ENCODE measurements around the gene FOXP1. TPM values are rescaled to one million over a fixed set of nuclear protein-coding genes. Genes with fewer than 3 reads are reported as not detected.

Gene FOXP1
- total RNA-seq, 1 experiment from 2014 or later: 58.4 TPM

- no peak overlapping the region for H3K4me3 ChIP-seq (ENCODE audit: low read depth, low read length, poor library complexity, severe bottlenecking)
- POLR2A ChIA-PET (ENCODE audit: low non-redundant PET): no interaction called here
- CTCF ChIA-PET: no interaction called here
- DNase-seq (ENCODE audit: low spot score): no peak
- H3K9me3 ChIP-seq (ENCODE audit: low read depth, low read length, poor library complexity, severe bottlenecking): no peaks in the 10 kb centered on the region
- no TSS peak for BruUV-seq (replicated peaks)
- H3K36me3 ChIP-seq (ENCODE audit: insufficient read depth, low read length, poor library complexity, severe bottlenecking): no peaks in the 10 kb centered on the region
- TF ChIP-seq EZH2 (IDR thresholded peaks at IDR 0.05; ENCODE audit: borderline replicate concordance, low read depth, low read length, poor library complexity, severe bottlenecking) (no peak), CTCF (conservative IDR thresholded peaks at IDR 0.05; ENCODE audit: low read depth, low read length) (no peak)
- no peaks in the 10 kb centered on the region for H3K27me3 ChIP-seq (replicated peaks; ENCODE audit: insufficient read depth, low read depth, low read length, poor library complexity)
- H3K4me1 ChIP-seq (ENCODE audit: insufficient read depth, low read length, poor library complexity, severe bottlenecking): peaks cover 7% of the 10 kb centered on the region
- no peak overlapping the region for H3K27ac ChIP-seq (ENCODE audit: low read depth, low read length, poor library complexity, severe bottlenecking)
- intact Hi-C loops (cut with micrococcal nuclease; ENCODE audit: unreplicated experiment): no loop called here
Measured at GRCh38 chr3:71511446-71511845, 72.1 kb downstream of the FOXP1 start.

GRCh38 chr3:71511037-71511436 lies 72.5 kb downstream of the FOXP1 start:
- H3K27ac ChIP-seq (ENCODE audit: low read depth, low read length, poor library complexity, severe bottlenecking): peak overlapping the region; percentile 30
- peaks cover 7% of the 10 kb centered on the region for H3K4me1 ChIP-seq (ENCODE audit: insufficient read depth, low read length, poor library complexity, severe bottlenecking)
- intact Hi-C loops (cut with micrococcal nuclease; ENCODE audit: unreplicated experiment): no loop called here
- ChIA-PET POLR2A (ENCODE audit: low non-redundant PET) (no interaction called here), CTCF (no interaction called here)
- no peak for DNase-seq (ENCODE audit: low spot score)
- no peaks in the 10 kb centered on the region for H3K36me3 ChIP-seq (ENCODE audit: insufficient read depth, low read length, poor library complexity, severe bottlenecking)
- H3K9me3 ChIP-seq (ENCODE audit: low read depth, low read length, poor library complexity, severe bottlenecking): no peaks in the 10 kb centered on the region
- no peaks in the 10 kb centered on the region for H3K27me3 ChIP-seq (replicated peaks; ENCODE audit: insufficient read depth, low read depth, low read length, poor library complexity)
- no peak for TF ChIP-seq EZH2 (IDR thresholded peaks at IDR 0.05; ENCODE audit: borderline replicate concordance, low read depth, low read length, poor library complexity, severe bottlenecking)
- TF ChIP-seq CTCF (conservative IDR thresholded peaks at IDR 0.05; ENCODE audit: low read depth, low read length): no peak
- no TSS peak for BruUV-seq (replicated peaks)
- no peak overlapping the region for H3K4me3 ChIP-seq (ENCODE audit: low read depth, low read length, poor library complexity, severe bottlenecking)

- intact Hi-C loops (cut with micrococcal nuclease; ENCODE audit: unreplicated experiment): no loop called here
- BruUV-seq (replicated peaks): no TSS peak
- no peak for TF ChIP-seq EZH2 (IDR thresholded peaks at IDR 0.05; ENCODE audit: borderline replicate concordance, low read depth, low read length, poor library complexity, severe bottlenecking)
- no peak for TF ChIP-seq CTCF (conservative IDR thresholded peaks at IDR 0.05; ENCODE audit: low read depth, low read length)
- ChIA-PET CTCF (no interaction called here), POLR2A (ENCODE audit: low non-redundant PET) (no interaction called here)
- Histone ChIP-seq H3K36me3 (ENCODE audit: insufficient read depth, low read length, poor library complexity, severe bottlenecking) (no peaks in the 10 kb centered on the region), H3K4me3 (ENCODE audit: low read depth, low read length, poor library complexity, severe bottlenecking) (no peak overlapping the region), H3K4me1 (ENCODE audit: insufficient read depth, low read length, poor library complexity, severe bottlenecking) (peaks cover 7% of the 10 kb centered on the region), H3K27ac (ENCODE audit: low read depth, low read length, poor library complexity, severe bottlenecking) (peak overlapping the region; percentile 30), H3K9me3 (ENCODE audit: low read depth, low read length, poor library complexity, severe bottlenecking) (no peaks in the 10 kb centered on the region), H3K27me3 (replicated peaks; ENCODE audit: insufficient read depth, low read depth, low read length, poor library complexity) (no peaks in the 10 kb centered on the region)
- DNase-seq (ENCODE audit: low spot score): no peak
Measured at GRCh38 chr3:71510510-71510909, 73.0 kb downstream of the FOXP1 start.
